Measurements from ENCODE around the gene TNK2.

Gene TNK2

DNA sequence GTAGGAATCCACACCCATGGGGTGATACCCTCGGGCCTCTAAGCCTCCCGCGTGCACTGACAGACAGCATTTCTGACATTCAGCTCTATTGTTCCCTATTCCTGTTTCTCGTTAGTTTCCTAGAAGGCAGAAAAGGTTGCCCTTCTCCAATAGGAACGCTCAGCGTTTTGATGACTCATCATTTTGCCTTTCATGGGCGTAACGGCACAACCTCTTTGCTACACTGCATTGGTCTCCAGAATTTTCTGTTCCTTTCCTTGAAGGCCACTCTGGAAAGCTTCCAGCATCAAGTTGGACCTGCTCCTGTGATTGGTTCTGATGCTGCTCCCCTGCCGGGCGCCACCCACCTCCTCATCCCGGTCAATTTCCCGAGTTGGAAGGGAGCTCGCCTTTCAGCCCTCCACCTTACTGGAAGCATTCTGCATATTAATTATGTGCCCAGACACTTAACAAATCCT is 13.0 kb upstream of the TNK2 start:
- Histone ChIP-seq H3K9me3 (ENCODE audit: insufficient read depth, low read length, severe bottlenecking) (no peaks in the 10 kb centered on the region), H3K27ac (ENCODE audit: low read length) (no peak overlapping the region), H4K20me1 (ENCODE audit: insufficient read depth, low read length) (no peaks in the 10 kb centered on the region), H3K4me1 (ENCODE audit: insufficient read depth, low read length) (peaks cover 5% of the 10 kb centered on the region; the same call in 1 of the 2 replicates), H3K27me3 (ENCODE audit: insufficient read depth, low read length, poor library complexity) (no peaks in the 10 kb centered on the region), H3K9ac (ENCODE audit: low read depth, low read length) (no peak overlapping the region), H3K36me3 (ENCODE audit: insufficient read depth, low read length) (no peaks in the 10 kb centered on the region), H3K79me2 (ENCODE audit: insufficient read depth, low read length) (no peaks in the 10 kb centered on the region), H2AFZ (ENCODE audit: low read depth, low read length) (no peak overlapping the region), H3K4me2 (ENCODE audit: insufficient read depth, low read length) (no peak overlapping the region), H3K4me3 (ENCODE audit: low read depth in 1 of 2, low read length in 2 of 2) (no peak overlapping the region)
- no peak for ATAC-seq (ENCODE audit: insufficient read depth, low read depth)
- no peak for TF ChIP-seq CTCF (IDR thresholded peaks at IDR 0.05; ENCODE audit: borderline replicate concordance, extremely low read depth, low read length, poor library complexity, severe bottlenecking)
- no peak for TF ChIP-seq EZH2 (IDR thresholded peaks at IDR 0.05; ENCODE audit: borderline replicate concordance, low read depth, low read length, severe bottlenecking)
- DNase-seq = no peak

- no peak overlapping the region for H2AFZ ChIP-seq (ENCODE audit: low read depth, low read length)
- no peak for ATAC-seq (ENCODE audit: insufficient read depth, low read depth)
- no peak for TF ChIP-seq EZH2 (IDR thresholded peaks at IDR 0.05; ENCODE audit: borderline replicate concordance, low read depth, low read length, severe bottlenecking)
- TF ChIP-seq CTCF (IDR thresholded peaks at IDR 0.05; ENCODE audit: borderline replicate concordance, extremely low read depth, low read length, poor library complexity, severe bottlenecking) = no peak
- peaks cover 14% of the 10 kb centered on the region for H3K4me1 ChIP-seq (ENCODE audit: insufficient read depth, low read length)
- H3K4me2 ChIP-seq (ENCODE audit: insufficient read depth, low read length) = no peak overlapping the region
- H3K27me3 ChIP-seq (ENCODE audit: insufficient read depth, low read length, poor library complexity) = no peaks in the 10 kb centered on the region
- no peak for DNase-seq
- H3K9ac ChIP-seq (ENCODE audit: low read depth, low read length) = no peak overlapping the region
- no peak overlapping the region for H3K4me3 ChIP-seq (ENCODE audit: low read depth in 1 of 2, low read length in 2 of 2)
- H3K27ac ChIP-seq (ENCODE audit: low read length) = no peak overlapping the region
- no peaks in the 10 kb centered on the region for H4K20me1 ChIP-seq (ENCODE audit: insufficient read depth, low read length)
- H3K36me3 ChIP-seq (ENCODE audit: insufficient read depth, low read length) = no peaks in the 10 kb centered on the region
- no peaks in the 10 kb centered on the region for H3K79me2 ChIP-seq (ENCODE audit: insufficient read depth, low read length)
- no peaks in the 10 kb centered on the region for H3K9me3 ChIP-seq (ENCODE audit: insufficient read depth, low read length, severe bottlenecking)
Observed at GRCh38 chr3:195918176-195918575, 9.8 kb upstream of the TNK2 start.

DNA sequence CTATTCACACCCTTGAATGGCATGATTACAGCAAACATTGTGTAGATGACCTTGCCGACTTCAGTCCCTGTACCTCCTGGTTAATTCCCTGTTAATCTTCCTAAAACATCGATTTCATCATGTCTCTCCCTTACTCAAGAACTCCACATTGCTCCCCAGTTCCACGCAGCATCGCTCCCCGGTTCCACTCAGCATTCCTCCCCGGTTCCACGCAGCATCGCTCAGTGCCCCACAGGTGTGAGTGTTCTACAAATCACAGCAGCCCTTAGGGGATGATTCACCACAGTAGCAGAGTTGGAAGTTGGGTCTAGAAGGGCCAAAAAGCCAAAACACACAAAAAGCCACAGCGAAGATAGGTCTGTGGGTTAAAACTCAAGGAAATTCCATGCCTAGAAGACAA is 8.6 kb upstream of the TNK2 start:
- Histone ChIP-seq H3K9me3 (ENCODE audit: insufficient read depth, low read length, severe bottlenecking) (no peaks in the 10 kb centered on the region), H2AFZ (ENCODE audit: low read depth, low read length) (no peak overlapping the region), H3K27me3 (ENCODE audit: insufficient read depth, low read length, poor library complexity) (no peaks in the 10 kb centered on the region), H3K36me3 (ENCODE audit: insufficient read depth, low read length) (no peaks in the 10 kb centered on the region), H3K4me2 (ENCODE audit: insufficient read depth, low read length) (no peak overlapping the region), H4K20me1 (ENCODE audit: insufficient read depth, low read length) (no peaks in the 10 kb centered on the region), H3K4me1 (ENCODE audit: insufficient read depth, low read length) (peaks cover 14% of the 10 kb centered on the region), H3K9ac (ENCODE audit: low read depth, low read length) (no peak overlapping the region), H3K79me2 (ENCODE audit: insufficient read depth, low read length) (no peaks in the 10 kb centered on the region), H3K4me3 (ENCODE audit: low read depth in 1 of 2, low read length in 2 of 2) (no peak overlapping the region), H3K27ac (ENCODE audit: low read length) (no peak overlapping the region)
- TF ChIP-seq EZH2 (IDR thresholded peaks at IDR 0.05; ENCODE audit: borderline replicate concordance, low read depth, low read length, severe bottlenecking) (no peak), CTCF (IDR thresholded peaks at IDR 0.05; ENCODE audit: borderline replicate concordance, extremely low read depth, low read length, poor library complexity, severe bottlenecking) (no peak)
- ATAC-seq (ENCODE audit: insufficient read depth, low read depth) (no peak), DNase-seq (no peak)

DNA sequence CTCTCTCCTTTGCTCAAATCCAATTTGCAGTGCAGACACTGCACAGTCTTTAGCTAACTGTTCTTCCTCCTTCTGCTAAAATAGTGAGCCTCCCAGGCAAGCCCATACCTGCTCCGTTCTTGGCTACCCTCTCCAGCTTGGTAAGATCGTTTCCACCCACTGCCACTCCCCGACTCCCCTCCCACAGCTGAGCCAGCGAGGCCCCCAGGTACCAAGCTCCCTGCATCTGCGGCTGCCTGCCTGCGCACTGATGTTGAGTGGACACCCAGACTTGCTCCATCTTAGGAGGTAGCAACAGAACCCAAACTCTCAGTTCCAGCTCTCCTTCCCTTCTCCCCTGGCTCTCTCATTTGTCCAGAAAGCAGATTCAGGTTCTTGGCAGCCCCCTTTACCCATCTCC is 7.9 kb upstream of the TNK2 start:
- Histone ChIP-seq H3K9ac (ENCODE audit: low read depth, low read length) (no peak overlapping the region), H3K4me2 (ENCODE audit: insufficient read depth, low read length) (no peak overlapping the region), H4K20me1 (ENCODE audit: insufficient read depth, low read length) (no peaks in the 10 kb centered on the region), H3K4me3 (ENCODE audit: low read depth in 1 of 2, low read length in 2 of 2) (no peak overlapping the region), H3K9me3 (ENCODE audit: insufficient read depth, low read length, severe bottlenecking) (no peaks in the 10 kb centered on the region), H3K27me3 (ENCODE audit: insufficient read depth, low read length, poor library complexity) (no peaks in the 10 kb centered on the region), H3K36me3 (ENCODE audit: insufficient read depth, low read length) (no peaks in the 10 kb centered on the region), H3K27ac (ENCODE audit: low read length) (no peak overlapping the region), H3K79me2 (ENCODE audit: insufficient read depth, low read length) (no peaks in the 10 kb centered on the region), H2AFZ (ENCODE audit: low read depth, low read length) (no peak overlapping the region), H3K4me1 (ENCODE audit: insufficient read depth, low read length) (peaks cover 14% of the 10 kb centered on the region)
- TF ChIP-seq EZH2 (IDR thresholded peaks at IDR 0.05; ENCODE audit: borderline replicate concordance, low read depth, low read length, severe bottlenecking) (no peak), CTCF (IDR thresholded peaks at IDR 0.05; ENCODE audit: borderline replicate concordance, extremely low read depth, low read length, poor library complexity, severe bottlenecking) (no peak)
- no peak for ATAC-seq (ENCODE audit: insufficient read depth, low read depth)
- no peak for DNase-seq

All from DND-41 (cell line).